SK-N-MC (cell line): ENCODE data around the gene TEX22.

ENCODE experiments used
- DNase-seq: peaks from one replicate; pipeline ENCODE4 v3.0.0-alpha.2; 2011; ENCODE audit warnings: low read depth, low spot score
- H3K27ac ChIP-seq: fragments of 200-600 bp; sonication (generic); 2 replicates; pipeline ENCODE4 v1.5.1; 2016; ENCODE audit warnings: mixed run types
- H3K36me3 ChIP-seq: fragments of 200-600 bp; sonication (generic); 2 replicates; pipeline ENCODE4 v1.6.1; 2017; ENCODE audit warnings: antibody characterized with exemption, low read length, mixed read lengths; ENCODE audit not compliant: insufficient read depth
- H3K4me3 ChIP-seq: fragments of 200-600 bp; sonication (generic); 2 replicates; pipeline ENCODE4 v1.5.1; 2016
- H3K9ac ChIP-seq: fragments of 200-600 bp; sonication (generic); 2 replicates; pipeline ENCODE4 v1.8.0; 2017; ENCODE audit warnings: mixed run types, mixed read lengths; ENCODE audit not compliant: insufficient read length
- H3K9me3 ChIP-seq: fragments of 200-600 bp; sonication (generic); 2 replicates; pipeline ENCODE4 v1.6.1; 2017; ENCODE audit warnings: low read depth, mild to moderate bottlenecking, antibody characterized with exemption, low read length, moderate library complexity, mixed read lengths
- EZH2 ChIP-seq: fragments of 200-600 bp; sonication (generic); IDR thresholded peaks from one replicate; pipeline ENCODE4 v1.6.1; 2017; ENCODE audit warnings: antibody characterized with exemption
- FOXP2 ChIP-seq: optimal IDR thresholded peaks from 2 replicates; pipeline ENCODE3; 2011; ENCODE audit warnings: mild to moderate bottlenecking, moderate library complexity; ENCODE audit not compliant: insufficient read depth; ENCODE audit errors: extremely low read length, control extremely low read depth
- POLR2AphosphoS5 ChIP-seq: IDR thresholded peaks from 2 replicates; pipeline ENCODE4 v1.6.1; 2012; ENCODE audit warnings: mild to moderate bottlenecking, low read depth, low read length, borderline replicate concordance

TEX22 gene

DNA sequence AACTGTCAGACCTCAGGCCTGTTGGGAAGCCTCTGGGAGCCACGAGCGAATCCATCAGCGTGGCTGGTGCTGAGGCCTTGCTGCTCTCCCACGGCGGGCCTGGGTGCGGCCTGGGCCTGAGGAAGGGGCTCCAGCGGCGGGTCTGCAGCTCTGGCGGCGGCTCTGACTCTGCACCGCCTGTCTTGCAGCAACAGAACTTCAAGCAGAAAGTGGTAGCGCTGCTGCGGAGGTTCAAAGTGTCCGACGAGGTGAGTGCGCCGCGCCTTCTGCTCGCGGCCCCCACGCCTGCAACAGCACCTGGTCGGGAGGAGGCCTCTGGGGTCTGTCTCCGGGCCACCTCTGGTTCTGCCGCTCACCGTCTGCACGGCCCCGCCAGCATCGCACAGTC is 28.7 kb upstream of the TEX22 start:
- H3K4me3 ChIP-seq = no peak overlapping the region
- H3K27ac ChIP-seq = no peak overlapping the region
- H3K9ac ChIP-seq = no peak overlapping the region
- no peaks in the 10 kb centered on the region for H3K9me3 ChIP-seq
- no peak for DNase-seq
- TF ChIP-seq EZH2 = no peak
- no peak for TF ChIP-seq FOXP2
- TF ChIP-seq POLR2AphosphoS5 = no peak
- no peaks in the 10 kb centered on the region for H3K36me3 ChIP-seq

DNA sequence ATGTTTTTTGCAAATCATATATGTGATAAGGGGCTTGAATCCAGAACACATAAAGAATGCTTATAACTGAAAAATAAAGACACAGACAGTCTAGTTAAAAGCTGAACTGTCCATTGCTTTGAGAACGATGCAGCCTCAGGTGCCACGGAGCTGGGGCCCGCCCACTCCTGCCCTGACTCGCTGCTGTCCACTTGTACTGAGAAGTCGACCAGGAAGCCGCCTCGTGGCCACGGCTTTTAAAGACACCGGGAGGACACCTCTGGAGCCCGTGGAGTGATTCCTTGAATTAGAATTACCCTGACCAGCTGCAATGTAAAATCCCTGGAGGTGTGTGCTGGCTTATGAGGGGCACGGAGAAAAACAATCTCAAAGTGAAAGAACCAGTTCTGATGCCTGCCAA is 23.9 kb upstream of the TEX22 start:
- DNase-seq = no peak
- TF ChIP-seq POLR2AphosphoS5 = no peak
- TF ChIP-seq FOXP2 = no peak
- no peak for TF ChIP-seq EZH2
- Histone ChIP-seq H3K27ac (no peak overlapping the region), H3K4me3 (no peak overlapping the region), H3K9ac (no peak overlapping the region), H3K9me3 (no peaks in the 10 kb centered on the region), H3K36me3 (no peaks in the 10 kb centered on the region)

DNA sequence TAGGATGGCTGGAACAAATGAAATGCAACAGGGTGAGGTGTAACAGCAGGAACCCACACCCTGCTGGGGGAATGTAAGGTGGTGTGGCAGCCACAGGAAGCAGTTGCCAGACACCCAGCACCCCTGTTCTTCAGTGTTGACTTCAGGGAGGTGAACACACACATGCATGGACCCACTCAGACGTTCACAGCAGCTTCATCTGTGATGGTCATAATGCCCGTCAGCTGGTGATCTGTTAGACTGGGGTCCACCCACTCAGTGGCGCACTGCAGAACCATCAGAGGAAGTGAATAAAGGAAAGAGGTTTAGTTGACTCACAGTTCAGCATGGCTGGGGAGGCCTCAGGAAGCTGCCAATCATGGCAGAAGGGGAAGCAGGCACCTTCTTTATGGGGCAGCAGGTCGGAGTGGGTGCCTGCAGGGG is 22.7 kb upstream of the TEX22 start:
- no peaks in the 10 kb centered on the region for H3K9me3 ChIP-seq
- H3K36me3 ChIP-seq = no peaks in the 10 kb centered on the region
- no peak overlapping the region for H3K9ac ChIP-seq
- H3K27ac ChIP-seq = no peak overlapping the region
- TF ChIP-seq POLR2AphosphoS5 = no peak
- TF ChIP-seq EZH2 = no peak
- TF ChIP-seq FOXP2 = no peak
- no peak overlapping the region for H3K4me3 ChIP-seq
- no peak for DNase-seq

DNA sequence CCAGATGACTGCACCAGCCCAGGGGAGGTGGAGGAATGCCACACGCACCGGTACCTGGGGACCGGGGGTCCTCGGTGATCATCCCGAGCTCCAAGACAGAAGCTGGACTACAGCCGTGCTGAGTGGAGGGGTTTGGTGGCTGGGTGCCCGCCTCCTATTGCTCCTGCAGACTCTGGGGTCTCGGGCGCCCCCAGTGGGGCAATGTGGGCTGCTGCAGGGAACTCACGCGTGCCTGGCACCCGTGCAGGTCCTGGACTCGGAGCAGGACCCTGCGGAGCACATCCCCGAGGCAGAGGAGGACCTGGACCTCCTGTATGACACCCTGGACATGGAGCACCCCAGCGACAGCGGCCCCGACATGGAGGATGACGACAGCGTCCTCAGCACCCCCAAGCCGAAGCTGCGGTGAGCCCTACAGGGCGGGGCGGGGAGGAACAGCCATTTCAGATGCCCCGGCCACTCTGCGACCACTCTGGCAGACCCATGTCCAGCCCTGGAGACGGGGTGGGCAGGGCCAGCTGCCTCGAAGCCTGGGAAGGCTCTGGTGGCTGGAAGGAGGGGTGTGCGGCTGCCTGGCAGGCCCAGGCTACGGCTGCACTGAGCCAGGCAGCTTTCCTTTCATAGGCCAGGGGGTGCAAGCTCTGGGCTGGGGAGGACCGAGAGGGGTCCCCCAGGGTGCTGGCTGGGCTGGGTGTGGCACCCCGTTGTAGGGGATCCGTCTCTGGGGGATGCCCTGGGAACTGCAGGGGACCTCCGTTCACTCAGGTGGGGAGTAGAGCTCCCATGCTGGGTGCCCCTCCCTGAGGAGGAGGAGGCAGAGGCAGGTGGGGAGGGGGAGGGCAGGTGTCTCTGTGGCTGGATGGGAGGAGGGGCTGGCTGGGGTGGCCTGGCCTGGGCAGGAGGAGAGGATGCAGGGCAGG is 21.6 kb upstream of the TEX22 start:
- H3K9me3 ChIP-seq = no peaks in the 10 kb centered on the region
- no peaks in the 10 kb centered on the region for H3K36me3 ChIP-seq
- H3K27ac ChIP-seq = no peak overlapping the region
- TF ChIP-seq FOXP2 (no peak), EZH2 (no peak), POLR2AphosphoS5 (no peak)
- H3K9ac ChIP-seq = no peak overlapping the region
- DNase-seq = no peak
- H3K4me3 ChIP-seq = no peak overlapping the region

DNA sequence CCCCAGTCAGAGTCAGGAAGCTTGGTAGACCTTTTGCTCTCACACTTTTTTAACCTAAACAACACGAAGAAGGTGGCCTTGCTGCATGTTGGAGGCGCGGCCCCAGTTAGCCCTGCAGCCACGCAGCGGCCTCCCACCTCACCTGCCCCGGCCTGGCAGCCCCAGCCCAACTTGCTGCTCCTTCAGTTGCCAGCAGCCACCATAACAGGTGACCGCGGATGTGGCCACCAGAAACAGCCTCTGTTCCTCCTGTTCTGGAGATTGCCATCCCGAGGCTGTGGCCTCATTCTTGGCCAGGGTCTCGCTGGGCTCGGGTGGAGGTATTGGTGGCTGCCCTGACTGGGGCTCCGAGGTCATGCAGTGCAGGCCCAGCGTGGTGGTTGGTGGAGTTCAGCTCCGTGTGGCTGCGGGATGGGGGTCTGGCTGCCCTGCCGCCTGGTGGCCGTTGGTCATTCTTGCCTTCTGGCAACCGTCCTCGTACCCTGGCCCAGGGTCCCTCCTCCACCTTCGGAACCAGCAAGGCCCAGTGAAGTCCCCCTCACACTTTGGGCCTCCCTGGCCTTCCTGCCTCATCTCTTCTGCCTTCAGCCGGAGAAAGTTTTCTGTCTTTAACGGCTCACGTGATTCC is 20.7 kb upstream of the TEX22 start:
- H3K9me3 ChIP-seq = no peaks in the 10 kb centered on the region
- H3K4me3 ChIP-seq = no peak overlapping the region
- no peak overlapping the region for H3K27ac ChIP-seq
- no peaks in the 10 kb centered on the region for H3K36me3 ChIP-seq
- no peak for DNase-seq
- TF ChIP-seq POLR2AphosphoS5 (no peak), FOXP2 (no peak), EZH2 (no peak)
- no peak overlapping the region for H3K9ac ChIP-seq

DNA sequence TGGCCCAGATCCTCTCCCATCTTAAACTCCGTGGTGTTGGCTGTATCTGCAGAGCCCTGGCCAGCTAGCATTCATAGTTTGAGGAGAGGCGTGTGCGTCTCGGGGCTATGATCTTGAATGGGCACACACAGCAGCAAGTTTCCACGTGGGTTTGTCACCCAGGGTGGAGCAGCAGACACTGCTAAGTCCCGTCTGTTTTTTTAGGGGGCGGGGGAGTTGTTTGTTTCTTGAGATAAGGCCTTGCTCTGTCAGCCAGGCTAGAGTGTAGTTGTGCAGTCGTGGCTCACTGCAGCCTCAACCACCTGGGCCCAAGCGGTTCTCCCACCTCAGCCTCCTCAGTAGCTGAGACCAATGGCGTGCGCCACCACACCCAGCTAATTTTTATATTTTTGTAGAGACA is 20.1 kb upstream of the TEX22 start:
- H3K27ac ChIP-seq = no peak overlapping the region
- no peaks in the 10 kb centered on the region for H3K9me3 ChIP-seq
- no peaks in the 10 kb centered on the region for H3K36me3 ChIP-seq
- no peak for DNase-seq
- TF ChIP-seq EZH2 = no peak
- no peak for TF ChIP-seq FOXP2
- no peak for TF ChIP-seq POLR2AphosphoS5
- no peak overlapping the region for H3K9ac ChIP-seq
- H3K4me3 ChIP-seq = no peak overlapping the region

DNA sequence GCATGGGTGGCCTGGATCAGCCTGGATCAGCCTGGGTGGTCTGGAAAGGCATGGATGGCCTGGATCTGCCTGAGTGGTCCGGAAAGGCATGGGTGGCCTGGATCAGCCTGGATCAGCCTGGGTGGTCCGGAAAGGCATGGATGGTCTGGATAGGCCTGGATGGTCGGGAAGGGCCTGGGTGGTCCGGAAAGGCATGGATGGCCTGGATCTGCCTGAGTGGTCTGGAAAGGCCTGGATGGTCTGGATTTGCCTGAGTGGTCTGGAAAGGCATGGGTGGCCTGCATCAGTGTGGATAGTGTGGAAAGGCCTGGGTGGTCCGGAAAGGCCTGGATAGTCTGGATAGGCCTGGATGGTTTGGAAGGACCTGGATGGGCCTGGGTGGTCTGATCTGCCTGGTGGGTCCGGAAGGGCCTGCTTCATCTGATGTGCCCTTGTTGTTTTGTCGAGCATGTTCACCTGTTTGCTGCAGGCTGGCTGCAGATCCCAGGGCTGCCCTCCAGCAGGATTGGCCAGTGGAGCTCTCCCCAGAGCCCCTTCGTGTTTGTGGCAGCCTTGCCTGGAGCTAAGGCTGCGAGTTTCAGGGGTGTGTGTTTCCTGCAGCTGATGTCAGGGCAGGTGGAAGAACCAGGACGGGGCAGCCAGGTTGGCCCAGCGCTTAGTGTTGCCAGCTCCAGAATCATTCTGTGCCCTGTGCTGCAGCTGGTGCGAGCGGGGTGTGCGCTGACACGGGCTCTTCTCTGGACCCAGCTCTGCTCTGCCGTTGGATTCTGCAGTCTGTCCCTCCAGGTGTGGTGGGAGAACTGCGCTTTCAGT is 19.3 kb upstream of the TEX22 start:
- no peak overlapping the region for H3K4me3 ChIP-seq
- no peaks in the 10 kb centered on the region for H3K36me3 ChIP-seq
- DNase-seq = no peak
- H3K27ac ChIP-seq = no peak overlapping the region
- no peak overlapping the region for H3K9ac ChIP-seq
- TF ChIP-seq POLR2AphosphoS5 (no peak), FOXP2 (no peak), EZH2 (no peak)
- H3K9me3 ChIP-seq = no peaks in the 10 kb centered on the region

DNA sequence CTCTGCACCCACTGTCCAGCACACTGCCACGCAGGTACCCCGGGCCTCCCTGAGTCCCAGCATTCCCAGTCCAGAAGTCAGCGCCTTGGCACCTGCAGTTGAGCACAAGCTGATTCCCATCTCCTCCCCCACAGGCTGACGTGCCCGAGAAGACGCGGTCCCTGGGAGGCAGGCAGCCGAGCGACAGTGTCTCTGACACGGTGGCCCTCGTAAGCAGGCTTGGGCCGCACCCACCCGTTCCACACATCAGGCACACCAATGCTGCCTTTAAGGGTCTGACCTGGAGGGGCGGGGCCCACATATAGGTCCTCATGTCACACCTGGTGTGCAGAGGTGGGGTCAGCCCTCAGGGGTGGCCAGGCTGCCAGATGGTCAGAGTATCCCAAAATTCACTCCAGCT is 18.4 kb upstream of the TEX22 start:
- TF ChIP-seq POLR2AphosphoS5 (no peak), FOXP2 (no peak), EZH2 (no peak)
- DNase-seq = no peak
- H3K4me3 ChIP-seq = no peak overlapping the region
- no peaks in the 10 kb centered on the region for H3K36me3 ChIP-seq
- no peak overlapping the region for H3K9ac ChIP-seq
- no peak overlapping the region for H3K27ac ChIP-seq
- H3K9me3 ChIP-seq = no peaks in the 10 kb centered on the region
